ENCODE data around the gene RPRD1B. TPM values are rescaled to one million over a fixed set of nuclear protein-coding genes. Genes with fewer than 3 reads are reported as not detected.

The RPRD1B gene
- total RNA-seq, 4 donors from 2014 or later: 18.9 to 28.7 (median 25.4) TPM

DNA sequence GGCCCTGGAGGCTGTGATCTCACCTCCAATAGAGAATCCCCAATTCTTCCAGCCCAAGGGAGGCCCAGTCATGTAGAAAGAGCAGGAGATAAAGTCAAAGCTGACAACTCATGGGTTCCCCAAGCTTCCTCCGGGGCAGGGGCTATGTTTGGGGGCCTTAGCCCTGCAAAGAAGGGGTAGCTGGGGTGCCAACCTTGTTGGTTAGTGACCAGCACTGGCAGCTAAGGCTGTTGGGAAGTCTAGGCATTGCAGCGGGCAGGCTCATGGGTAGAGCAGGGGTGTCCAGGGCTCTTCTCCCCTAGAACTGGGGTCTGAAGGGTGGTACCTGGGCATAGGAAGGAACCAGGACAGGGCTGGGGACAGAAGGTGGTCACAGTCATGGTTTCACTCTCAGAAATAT is 95.1 kb downstream of the RPRD1B start:
- TF ChIP-seq, protein P1, sequence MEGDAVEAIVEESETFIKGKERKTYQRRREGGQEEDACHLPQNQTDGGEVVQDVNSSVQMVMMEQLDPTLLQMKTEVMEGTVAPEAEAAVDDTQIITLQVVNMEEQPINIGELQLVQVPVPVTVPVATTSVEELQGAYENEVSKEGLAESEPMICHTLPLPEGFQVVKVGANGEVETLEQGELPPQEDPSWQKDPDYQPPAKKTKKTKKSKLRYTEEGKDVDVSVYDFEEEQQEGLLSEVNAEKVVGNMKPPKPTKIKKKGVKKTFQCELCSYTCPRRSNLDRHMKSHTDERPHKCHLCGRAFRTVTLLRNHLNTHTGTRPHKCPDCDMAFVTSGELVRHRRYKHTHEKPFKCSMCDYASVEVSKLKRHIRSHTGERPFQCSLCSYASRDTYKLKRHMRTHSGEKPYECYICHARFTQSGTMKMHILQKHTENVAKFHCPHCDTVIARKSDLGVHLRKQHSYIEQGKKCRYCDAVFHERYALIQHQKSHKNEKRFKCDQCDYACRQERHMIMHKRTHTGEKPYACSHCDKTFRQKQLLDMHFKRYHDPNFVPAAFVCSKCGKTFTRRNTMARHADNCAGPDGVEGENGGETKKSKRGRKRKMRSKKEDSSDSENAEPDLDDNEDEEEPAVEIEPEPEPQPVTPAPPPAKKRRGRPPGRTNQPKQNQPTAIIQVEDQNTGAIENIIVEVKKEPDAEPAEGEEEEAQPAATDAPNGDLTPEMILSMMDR (IDR thresholded peaks at IDR 0.05; ENCODE audit: low read depth): no peak

DNA sequence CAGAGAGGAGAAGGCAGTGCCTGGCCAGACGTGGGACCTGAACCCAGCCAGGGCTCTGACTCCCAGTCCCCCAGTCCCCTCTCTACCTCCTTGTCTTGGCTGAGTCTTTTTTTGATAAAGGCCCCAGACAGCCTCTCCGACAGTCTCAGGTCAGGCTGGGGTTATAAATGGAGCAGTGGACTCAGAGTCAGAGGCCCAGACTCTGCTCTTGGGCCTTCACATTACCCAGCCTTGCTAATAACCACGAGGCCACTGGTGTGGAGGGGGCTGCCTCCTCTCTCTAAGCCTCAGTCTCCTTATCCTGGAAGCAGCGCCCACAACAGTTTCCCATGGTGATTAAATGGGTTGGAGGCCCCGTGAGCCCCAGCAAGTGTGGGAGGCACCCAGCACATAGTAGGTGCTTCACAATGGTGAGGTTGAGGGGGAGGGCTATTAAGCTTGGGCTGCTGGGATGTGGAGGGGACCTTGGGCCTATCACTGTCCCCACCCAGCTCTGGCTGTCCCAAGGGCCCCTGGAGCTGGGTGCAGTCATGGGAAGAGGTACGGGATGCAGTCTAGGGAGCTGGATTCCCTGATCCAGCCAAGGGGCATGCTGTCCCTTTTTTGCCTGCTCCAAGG is 95.8 kb downstream of the RPRD1B start:
- TF ChIP-seq, protein P1 (IDR thresholded peaks at IDR 0.05; ENCODE audit: low read depth): no peak

DNA sequence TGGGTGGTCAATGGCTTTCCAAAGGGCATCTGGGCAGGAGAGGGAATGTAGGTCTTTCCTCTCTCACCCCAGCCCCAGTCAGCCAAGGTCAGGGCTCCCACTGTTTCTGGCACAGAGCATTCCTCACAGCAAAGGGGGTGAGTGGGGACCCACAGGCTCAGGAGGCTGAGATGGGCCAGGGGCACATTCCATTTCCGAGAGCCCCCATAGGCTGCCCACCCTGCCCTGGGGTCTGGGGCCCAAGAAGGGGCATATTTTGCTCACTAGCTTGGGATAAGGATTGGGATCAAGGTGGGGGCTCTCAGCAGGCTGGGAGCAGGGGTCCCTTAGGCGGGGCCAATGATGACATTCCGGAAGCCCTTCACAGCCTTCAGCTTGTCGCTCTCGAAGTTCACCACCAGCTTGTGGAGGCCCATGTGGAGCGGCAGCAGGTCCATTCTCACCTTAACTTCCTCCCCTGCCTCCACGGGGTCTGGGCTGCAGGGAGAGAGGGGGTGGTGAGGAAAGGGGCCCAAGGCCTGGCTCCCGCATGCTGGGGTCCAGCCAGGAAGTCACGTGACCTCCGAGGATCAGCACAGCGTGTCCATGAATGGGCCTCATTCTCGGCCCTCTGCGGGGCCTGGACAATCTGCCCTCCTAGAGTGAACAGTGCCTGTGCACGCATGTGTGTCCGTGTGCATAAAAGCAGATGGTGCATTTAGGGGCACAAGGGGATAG is 96.5 kb downstream of the RPRD1B start:
- TF ChIP-seq, protein P1 (IDR thresholded peaks at IDR 0.05; ENCODE audit: low read depth): no peak

DNA sequence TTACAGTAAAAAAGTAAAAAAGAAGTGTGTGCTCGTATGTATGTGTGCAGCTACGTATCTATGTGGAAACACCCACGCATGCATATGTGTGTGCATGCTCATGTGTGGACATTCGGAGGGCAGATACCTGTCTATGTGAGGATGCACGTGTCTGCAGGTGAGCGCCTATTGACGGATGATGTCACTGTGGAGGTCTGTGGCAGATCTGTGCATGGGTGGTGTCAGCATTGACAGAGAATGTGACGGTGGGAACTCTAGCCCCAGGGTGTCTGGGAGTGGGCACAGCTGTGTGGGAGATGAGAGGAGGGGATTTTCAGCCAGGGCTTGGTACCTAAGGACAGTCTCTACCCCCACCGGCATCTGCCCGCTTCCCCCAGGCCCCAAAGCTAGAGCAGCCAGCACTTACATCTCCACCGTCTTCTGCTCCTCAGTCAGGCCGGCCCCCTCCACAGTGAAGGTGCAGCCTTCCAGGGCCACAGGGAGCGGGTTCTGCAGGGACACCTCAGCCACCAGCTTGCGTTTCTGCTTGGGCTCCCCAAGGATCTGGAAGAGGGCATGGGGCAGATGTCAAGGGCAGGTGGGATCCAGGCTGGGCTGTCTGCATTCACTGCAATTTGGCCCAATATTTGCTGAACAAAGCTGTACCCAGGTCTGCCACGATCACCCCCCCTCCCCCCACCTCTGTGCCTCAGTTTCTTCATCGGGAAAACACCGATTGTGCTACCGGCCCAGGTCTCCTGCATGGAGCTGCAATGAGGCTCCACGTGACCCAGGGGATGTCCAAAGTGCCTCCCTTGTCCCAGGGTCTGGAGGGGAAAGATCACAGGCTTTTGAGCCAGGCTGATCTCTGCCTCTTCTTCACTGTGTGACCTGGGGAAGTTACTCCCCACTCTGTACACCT is 97.4 kb downstream of the RPRD1B start:
- TF ChIP-seq, protein P1 (IDR thresholded peaks at IDR 0.05; ENCODE audit: low read depth): no peak

DNA sequence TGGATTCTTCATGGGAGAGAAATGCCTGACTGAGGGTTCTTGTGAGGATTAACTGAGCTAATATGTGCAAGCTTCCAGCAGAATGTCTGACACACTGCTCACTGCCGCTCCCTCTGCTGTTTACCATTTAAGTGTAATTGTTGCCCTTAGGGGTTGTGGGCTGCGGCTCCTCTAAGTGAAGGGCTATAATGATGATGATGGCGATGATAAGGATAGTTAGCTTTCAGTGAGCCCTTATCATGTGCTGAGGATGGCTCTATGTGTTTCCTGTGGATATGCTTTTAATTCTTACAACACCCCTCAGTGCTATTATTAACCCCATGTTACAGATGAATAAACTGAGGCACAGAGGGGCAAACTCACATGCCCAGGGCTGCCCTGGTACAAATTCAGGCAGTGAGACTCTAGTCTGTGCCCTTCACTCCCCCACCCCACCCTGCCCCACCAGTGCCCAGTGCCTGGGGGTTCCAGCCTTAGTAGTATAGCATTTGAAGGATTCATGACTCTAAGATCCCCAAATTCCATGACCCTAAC is 98.1 kb downstream of the RPRD1B start:
- TF ChIP-seq, protein P1 (IDR thresholded peaks at IDR 0.05; ENCODE audit: low read depth): no peak

DNA sequence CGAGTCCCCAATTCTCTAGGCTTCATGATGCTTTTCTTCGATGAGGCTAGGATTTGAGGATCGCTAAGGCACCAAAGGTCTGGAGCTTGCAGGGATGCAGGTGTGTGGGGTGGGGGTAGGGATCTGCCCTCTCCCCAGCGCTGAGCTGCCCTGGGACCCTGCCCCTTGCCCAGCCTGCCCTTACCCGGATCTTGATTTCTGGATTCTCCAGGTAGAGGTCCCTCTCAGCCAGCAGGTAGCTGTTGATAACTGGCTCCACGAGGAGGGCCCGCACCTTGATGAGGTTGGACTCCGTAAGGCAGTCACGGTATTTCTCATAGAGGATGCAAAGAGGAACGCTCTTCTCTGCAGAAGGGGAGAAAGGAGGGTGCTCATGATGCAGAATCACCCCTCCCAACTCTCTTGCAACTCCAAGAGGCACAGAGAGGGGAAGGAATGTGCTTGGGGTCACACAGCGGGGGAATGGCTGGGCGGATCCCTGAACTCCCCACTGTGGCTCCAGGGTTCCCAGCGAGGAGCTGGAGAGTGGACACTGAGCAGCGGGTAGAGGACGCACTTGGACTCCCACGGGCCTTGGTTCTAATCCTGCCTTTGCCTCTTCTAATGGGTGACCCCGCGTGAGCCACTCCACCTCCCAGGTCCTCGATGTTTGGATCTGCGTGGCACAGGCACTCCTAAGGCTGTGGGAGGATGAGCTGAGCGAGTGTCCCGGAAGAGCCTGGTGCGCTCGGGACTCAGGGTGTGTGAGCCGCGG is 98.8 kb downstream of the RPRD1B start:
- TF ChIP-seq, protein P1 (IDR thresholded peaks at IDR 0.05; ENCODE audit: low read depth): no peak

All from subcutaneous adipose tissue (tissue), 4 donors.